Fibroblast of pulmonary artery (primary cell): Measurements from ENCODE around the gene SPATA31D3.
A peak's percentile ranks its signal among the peaks of the same experiment; 100 is the strongest.
"Not testable (repeated sequence)": the region's sequence is repeated elsewhere in the genome, so short reads cannot be mapped to it uniquely, and the experiment has no call there.

Experiments used
- DNase-seq: peaks from one replicate; pipeline ENCODE4 v3.0.0-alpha.2; 2010; ENCODE audit warnings: low read depth
- H3K4me3 ChIP-seq: replicated peaks from 2 replicates; pipeline ENCODE4 v1.5.1; 2011; ENCODE audit warnings: low read depth, mild to moderate bottlenecking, control low read depth, low read length, moderate library complexity
- TF ChIP-seq, protein P1 (sequence below): IDR thresholded peaks from 2 replicates; pipeline ENCODE4 v1.5.1; 2011; ENCODE audit warnings: mild to moderate bottlenecking, control low read depth, low read length, inconsistent platforms; ENCODE audit errors: missing control alignments

Gene SPATA31D3

DNA sequence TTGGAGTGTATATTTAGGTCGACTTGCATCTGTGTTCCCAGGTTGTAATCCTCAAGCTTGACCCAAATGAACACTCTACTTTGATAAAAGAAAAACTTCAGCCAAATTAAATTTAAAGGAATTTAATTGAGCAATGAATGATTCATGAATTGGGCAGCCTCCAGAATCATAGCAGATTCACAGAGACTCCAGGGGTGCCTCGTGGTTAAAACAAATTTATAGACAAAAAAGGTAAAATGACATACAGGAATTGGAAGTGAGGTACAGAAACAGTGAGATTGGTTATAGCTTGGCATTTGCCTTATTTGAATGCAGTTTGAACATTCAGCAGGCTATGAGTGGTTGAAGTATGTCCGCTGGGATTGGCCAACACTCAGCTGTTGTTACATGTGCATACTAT lies 36.6 kb upstream of the SPATA31D3 start:
- TF ChIP-seq, protein P1, sequence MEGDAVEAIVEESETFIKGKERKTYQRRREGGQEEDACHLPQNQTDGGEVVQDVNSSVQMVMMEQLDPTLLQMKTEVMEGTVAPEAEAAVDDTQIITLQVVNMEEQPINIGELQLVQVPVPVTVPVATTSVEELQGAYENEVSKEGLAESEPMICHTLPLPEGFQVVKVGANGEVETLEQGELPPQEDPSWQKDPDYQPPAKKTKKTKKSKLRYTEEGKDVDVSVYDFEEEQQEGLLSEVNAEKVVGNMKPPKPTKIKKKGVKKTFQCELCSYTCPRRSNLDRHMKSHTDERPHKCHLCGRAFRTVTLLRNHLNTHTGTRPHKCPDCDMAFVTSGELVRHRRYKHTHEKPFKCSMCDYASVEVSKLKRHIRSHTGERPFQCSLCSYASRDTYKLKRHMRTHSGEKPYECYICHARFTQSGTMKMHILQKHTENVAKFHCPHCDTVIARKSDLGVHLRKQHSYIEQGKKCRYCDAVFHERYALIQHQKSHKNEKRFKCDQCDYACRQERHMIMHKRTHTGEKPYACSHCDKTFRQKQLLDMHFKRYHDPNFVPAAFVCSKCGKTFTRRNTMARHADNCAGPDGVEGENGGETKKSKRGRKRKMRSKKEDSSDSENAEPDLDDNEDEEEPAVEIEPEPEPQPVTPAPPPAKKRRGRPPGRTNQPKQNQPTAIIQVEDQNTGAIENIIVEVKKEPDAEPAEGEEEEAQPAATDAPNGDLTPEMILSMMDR = no peak
- DNase-seq = peak; percentile 60
- no peak overlapping the region for H3K4me3 ChIP-seq

DNA sequence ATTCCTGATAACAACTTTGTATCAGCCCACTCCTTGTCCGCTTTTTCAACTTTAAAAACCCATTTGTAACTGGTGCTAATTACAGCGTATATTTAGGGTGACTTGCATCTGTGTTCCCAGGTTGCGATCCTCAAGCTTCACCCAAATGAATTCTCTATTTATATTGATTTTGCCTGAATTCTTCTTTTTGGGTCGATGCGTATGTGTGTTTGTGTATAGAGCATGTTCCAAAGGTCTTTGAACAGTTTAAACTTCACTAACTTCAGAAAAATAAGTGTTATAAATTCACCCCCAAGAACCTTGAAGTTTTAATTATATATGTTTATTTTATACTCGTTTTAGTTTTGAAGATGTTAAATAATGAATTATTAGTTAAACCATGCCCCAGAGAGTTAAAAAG lies 31.2 kb upstream of the SPATA31D3 start:
- TF ChIP-seq, protein P1 = no peak
- no peak for DNase-seq
- no peak overlapping the region for H3K4me3 ChIP-seq

DNA sequence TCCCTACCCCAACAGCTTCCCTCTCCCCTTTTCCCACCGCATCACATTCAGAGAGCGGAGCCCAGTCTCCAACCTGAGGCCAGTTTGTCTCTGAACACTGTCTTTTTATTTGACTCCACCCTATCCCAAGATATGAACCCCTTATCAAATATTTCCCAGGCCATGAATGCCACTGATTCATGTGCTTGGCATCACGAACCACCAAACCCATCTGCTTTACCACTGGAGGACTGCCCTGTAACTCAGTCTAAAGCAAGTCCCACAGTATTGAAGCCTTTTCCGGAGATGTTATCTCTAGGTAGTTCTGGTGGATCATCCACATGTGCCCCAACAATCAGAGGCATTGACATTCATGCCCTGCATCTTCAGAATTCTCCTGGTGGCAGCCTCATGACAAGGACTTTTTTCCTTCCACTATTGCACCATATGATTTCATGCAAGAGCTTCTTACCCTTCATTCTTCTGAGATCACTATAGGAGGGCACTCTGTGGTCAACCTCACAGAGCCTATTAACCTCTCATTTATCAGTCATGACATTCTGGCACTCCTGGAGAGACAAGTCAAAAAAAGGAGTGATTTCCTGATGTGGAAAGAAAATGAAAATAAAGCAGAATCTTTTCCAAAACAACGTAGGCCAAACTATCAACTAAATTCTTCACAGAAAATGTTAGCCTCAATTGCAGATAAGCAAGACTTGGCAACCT lies 27.3 kb upstream of the SPATA31D3 start:
- no peak overlapping the region for H3K4me3 ChIP-seq
- peak; percentile 29 for DNase-seq
- TF ChIP-seq, protein P1 = no peak

DNA sequence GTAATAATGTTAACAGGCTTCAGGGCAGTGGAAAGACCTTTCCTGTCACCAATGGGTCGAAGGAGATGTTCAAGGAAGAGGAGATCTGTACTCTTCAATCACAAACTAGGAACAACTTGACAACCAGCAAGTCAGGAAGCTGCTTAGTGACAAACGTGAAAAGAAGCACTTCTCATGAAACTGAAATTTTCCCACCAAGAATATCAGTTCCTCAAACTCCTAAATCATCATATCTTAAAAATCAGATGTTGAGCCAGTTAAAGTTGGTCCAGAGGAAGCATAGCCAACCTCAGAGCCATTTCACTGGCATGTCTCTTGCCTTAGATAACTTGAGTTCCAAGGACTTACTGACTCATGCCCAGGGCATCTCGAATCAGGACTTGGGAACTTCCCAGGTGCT lies 24.8 kb upstream of the SPATA31D3 start:
- H3K4me3 ChIP-seq, DNase-seq: not testable (repeated sequence)

DNA sequence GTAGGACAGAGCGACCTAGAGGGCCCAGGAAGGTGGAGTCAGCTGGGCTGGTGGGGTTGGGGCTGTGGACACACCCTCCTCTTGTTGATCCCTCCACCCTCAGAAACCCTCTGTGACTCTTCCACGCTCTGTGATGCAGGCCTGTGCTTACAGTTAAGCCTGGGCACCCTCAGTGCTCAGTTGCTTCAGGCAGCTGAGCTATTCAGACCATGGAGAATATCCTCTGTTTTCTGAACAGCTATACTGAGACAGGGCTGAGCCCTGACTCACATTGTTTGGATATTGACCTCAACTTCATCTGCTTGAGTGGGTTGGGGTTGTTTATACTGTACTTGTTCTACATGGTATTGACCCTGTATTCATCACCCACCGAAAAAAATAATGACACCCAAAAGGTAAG lies 15.0 kb upstream of the SPATA31D3 start, which contains the start of gene SPATA31D4:
TSS of gene SPATA31D4 (plus strand) at position 124 of the 400 bp plus-strand sequence. CDS start at position 210, 86 bp downstream.
- DNase-seq, H3K4me3 ChIP-seq: not testable (repeated sequence)

DNA sequence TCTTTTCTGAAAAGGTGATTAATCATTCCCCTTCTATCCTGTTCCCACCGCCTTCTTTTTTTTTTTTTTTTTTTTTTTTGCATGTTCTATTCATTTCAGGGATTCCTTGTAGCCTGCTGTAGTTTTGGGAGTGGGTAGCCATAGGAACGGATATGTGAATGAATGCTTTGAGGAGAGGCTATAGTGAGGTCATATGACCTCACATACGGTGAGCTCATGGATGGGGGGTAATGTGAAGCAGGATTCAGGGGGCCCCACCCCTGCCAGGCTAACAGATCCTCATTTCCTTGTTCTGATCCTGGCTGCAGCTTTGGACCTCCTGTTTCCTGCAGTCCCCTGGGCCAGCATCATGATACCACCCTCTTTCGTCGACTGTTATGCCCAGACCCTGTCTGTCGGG lies 13.2 kb upstream of the SPATA31D3 start:
- not testable (repeated sequence) for DNase-seq, H3K4me3 ChIP-seq

DNA sequence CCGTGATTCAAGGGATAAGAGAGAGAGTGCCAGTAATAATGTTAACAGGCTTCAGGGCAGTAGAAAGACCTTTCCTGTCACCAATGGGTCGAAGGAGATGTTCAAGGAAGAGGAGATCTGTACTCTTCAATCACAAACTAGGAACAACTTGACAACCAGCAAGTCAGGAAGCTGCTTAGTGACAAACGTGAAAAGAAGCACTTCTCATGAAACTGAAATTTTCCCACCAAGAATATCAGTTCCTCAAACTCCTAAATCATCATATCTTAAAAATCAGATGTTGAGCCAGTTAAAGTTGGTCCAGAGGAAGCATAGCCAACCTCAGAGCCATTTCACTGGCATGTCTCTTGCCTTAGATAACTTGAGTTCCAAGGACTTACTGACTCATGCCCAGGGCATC lies 9.8 kb upstream of the SPATA31D3 start:
- DNase-seq, H3K4me3 ChIP-seq: not testable (repeated sequence)

DNA sequence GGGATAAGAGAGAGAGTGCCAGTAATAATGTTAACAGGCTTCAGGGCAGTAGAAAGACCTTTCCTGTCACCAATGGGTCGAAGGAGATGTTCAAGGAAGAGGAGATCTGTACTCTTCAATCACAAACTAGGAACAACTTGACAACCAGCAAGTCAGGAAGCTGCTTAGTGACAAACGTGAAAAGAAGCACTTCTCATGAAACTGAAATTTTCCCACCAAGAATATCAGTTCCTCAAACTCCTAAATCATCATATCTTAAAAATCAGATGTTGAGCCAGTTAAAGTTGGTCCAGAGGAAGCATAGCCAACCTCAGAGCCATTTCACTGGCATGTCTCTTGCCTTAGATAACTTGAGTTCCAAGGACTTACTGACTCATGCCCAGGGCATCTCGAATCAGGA lies 5.3 kb downstream of the SPATA31D3 start:
- not testable (repeated sequence) for H3K4me3 ChIP-seq, DNase-seq

DNA sequence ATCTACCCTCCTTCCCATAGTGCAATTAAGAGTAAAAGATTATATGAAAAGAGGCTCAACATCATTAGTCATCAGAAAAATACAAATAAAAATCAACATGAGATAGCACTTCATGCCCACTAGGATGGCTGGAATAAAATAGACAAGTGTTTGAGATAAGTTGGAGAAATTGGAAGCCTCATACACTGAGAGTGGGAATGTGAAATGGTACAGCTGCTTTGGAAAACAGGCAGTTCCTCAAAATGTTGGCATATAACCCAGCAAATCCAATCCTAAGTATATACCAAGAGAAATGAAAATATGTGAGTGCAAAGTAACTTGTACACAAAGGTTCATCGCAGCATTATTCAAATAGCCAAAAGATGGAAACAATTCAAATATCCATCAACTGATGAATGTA lies 9.8 kb downstream of the SPATA31D3 start:
- TF ChIP-seq, protein P1 = no peak
- no peak for DNase-seq
- H3K4me3 ChIP-seq = no peak overlapping the region

DNA sequence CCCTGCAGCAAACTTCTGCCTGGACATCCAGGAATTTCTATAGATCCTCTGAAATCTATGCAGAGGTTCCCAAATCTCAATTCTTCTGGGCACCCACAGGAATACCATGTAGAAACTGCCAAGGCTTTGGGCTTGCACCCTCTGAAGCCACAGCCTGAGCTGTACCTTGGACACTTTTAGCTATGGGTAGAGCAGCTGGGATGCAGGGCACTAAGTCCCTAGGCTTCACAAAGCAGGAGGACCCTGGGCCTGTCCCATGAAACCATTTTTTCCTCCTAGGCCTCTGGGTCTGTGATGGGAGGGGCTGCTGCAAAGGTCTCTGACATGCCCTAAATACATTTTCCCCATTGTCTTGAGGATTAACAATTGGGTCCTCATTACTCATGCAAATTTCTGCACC lies 12.3 kb downstream of the SPATA31D3 start:
- no peak overlapping the region for H3K4me3 ChIP-seq
- DNase-seq = no peak
- TF ChIP-seq, protein P1 = no peak
